ENCODE data around the gene BRD2. TPM values are rescaled to one million over a fixed set of nuclear protein-coding genes. Genes with fewer than 3 reads are reported as not detected.

The BRD2 gene
- total and polyA plus RNA-seq, 2 of the 4 experiments (the other 2 are of a cell fraction), result 99.5 to 144 TPM

GRCh38 chr6:32972353-32973143 is 4.2 kb downstream of the BRD2 start:
- peak; percentile 30; the same call in 1 of the 2 replicates for TF ChIP-seq BHLHE40 (IDR thresholded peaks at IDR 0.05; ENCODE audit: low read depth, low read length)
- no peak for TF ChIP-seq RAD21 (IDR thresholded peaks at IDR 0.05; ENCODE audit: low read length)
- peak; percentile 6; the same call in 1 of the 2 replicates for TF ChIP-seq POLR2A (IDR thresholded peaks at IDR 0.05; ENCODE audit: low read depth, low read length)
- TF ChIP-seq MXI1 (IDR thresholded peaks at IDR 0.05; ENCODE audit: borderline replicate concordance, low read depth, low read length), result 0 out of 2 replicates have a peak, but pooled peaks have one; percentile 3
- Histone ChIP-seq H2BK120ac (ENCODE audit: low read depth, low read length) (no peak overlapping the region), H3K4me2 (ENCODE audit: low read depth, low read length) (peak overlapping the region; percentile 83), H4K20me1 (ENCODE audit: insufficient read depth, low read length) (peaks cover 60% of the 10 kb centered on the region), H3K18ac (ENCODE audit: low read depth, low read length) (no peak overlapping the region), H2BK5ac (ENCODE audit: low read depth, low read length, poor library complexity, severe bottlenecking) (peak overlapping the region; percentile 37), H3K9me3 (ENCODE audit: control insufficient read depth, insufficient read depth, low read length) (no peaks in the 10 kb centered on the region), H3K9ac (ENCODE audit: low read depth, low read length) (peak overlapping the region; percentile 94), H2AK9ac (replicated peaks; ENCODE audit: low read depth, low read length, poor library complexity) (peak overlapping the region; percentile 85), H3K79me1 (ENCODE audit: low read depth in 1 of 2, low read length in 2 of 2) (peaks cover 17 to 47% of the 10 kb centered on the region in 2 experiments), H3K9me1 (ENCODE audit: insufficient read depth, low read length) (peaks cover 9% of the 10 kb centered on the region), H3K14ac (replicated peaks; ENCODE audit: low read depth, low read length) (peak overlapping the region; percentile 79), H2BK15ac (ENCODE audit: low read depth, low read length) (no peak overlapping the region), H2AK5ac (ENCODE audit: low read depth, low read length) (peak overlapping the region; percentile 37), H4K5ac (ENCODE audit: low read depth, low read length) (no peak overlapping the region), H3K4me1 (ENCODE audit: control insufficient read depth, insufficient read depth, low read length) (peaks cover 8% of the 10 kb centered on the region), H2BK20ac (ENCODE audit: low read depth, low read length) (no peak overlapping the region), H3K4me3 (ENCODE audit: insufficient read depth, low read depth, low read length) (peak overlapping the region; percentile 92), H3K56ac (ENCODE audit: extremely low read depth, insufficient read depth, low read length) (peak overlapping the region; percentile 32; the same call in 1 of the 2 replicates), H3K23ac (ENCODE audit: low read depth, low read length) (peak overlapping the region; percentile 94), H3K4ac (ENCODE audit: low read depth, low read length) (peak overlapping the region; percentile 32), H3K36me3 (ENCODE audit: control insufficient read depth, insufficient read depth, low read length) (peaks cover 39% of the 10 kb centered on the region), H4K91ac (ENCODE audit: insufficient read depth, low read depth, low read length) (no peak overlapping the region), H4K8ac (ENCODE audit: low read depth in 2 of 2, low read length in 2 of 2) (no peak overlapping the region), H3K27ac (ENCODE audit: insufficient read depth, low read length) (peak overlapping the region; percentile 70), H3K27me3 (ENCODE audit: control insufficient read depth, insufficient read depth, low read length) (no peaks in the 10 kb centered on the region), H2AFZ (replicated peaks; ENCODE audit: low read length, poor library complexity) (peak overlapping the region; percentile 77)
- CTCF ChIA-PET, result interaction anchor here (1.2 to 2.8 kb wide), 6 partner anchors 12 to 134 kb away, joined by 3 to 18 read pairs (median 4); partner anchors contain the start of genes HLA-DMA and TAP2
- ATAC-seq (ENCODE audit: low read depth), result no peak; the same call in 1 of the 2 replicates
- BruUV-seq (replicated peaks), result TSS peak; percentile 40
- dilution Hi-C loops (cut with HindIII; ENCODE audit: low sequenced_read_pairs, unreplicated experiment), result no loop called here
- WGBS, 2 experiments (ENCODE audit: extremely low coverage in 2 of 2, insufficient read length in 1 of 2), result 2% methylated on average over 35 of the region's 70 CpGs; no CpG with 5 or more reads in 1 of the 2 experiments
- POLR2A ChIA-PET (ENCODE audit: unreplicated experiment), result interaction anchor here (0.7 to 2.3 kb wide), 15 partner anchors 8 to 348 kb away, joined by 3 to 27 read pairs (median 5); partner anchors contain the start of genes HLA-DMA and TAP2
- intact Hi-C loops (cut with micrococcal nuclease), result loop anchor here (2.0 to 5.0 kb wide), 4 partner anchors 40 to 785 kb away; partner anchors contain the start of genes PSMB8, RXRB and SLC39A7
- in situ Hi-C loops (cut with MboI; ENCODE audit: low sequenced_read_pairs), result loop anchor here (5.0 to 25.0 kb wide), 2 partner anchors 80 to 785 kb away; partner anchors contain the start of genes AGER, AGPAT1, GPSM3 and PBX2
- no peak for DNase-seq
